Pericardium fibroblast (primary cell): ENCODE measurements around the gene DMAC2L. TPM values are rescaled to one million over a fixed set of nuclear protein-coding genes. Genes with fewer than 3 reads are reported as not detected.

Experiments
- total RNA-seq: library from RNA; depleted of rRNA; stranded (reverse); fragments of >200 nt; gene quantifications from 2 replicates; pipeline ENCODE4 v1.2.3, GENCODE V29; 2015

DMAC2L gene, protein sequence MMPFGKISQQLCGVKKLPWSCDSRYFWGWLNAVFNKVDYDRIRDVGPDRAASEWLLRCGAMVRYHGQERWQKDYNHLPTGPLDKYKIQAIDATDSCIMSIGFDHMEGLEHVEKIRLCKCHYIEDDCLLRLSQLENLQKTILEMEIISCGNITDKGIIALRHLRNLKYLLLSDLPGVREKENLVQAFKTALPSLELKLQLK
- 11.7 and 18.5 TPM in 2 replicates for total RNA-seq

DNA sequence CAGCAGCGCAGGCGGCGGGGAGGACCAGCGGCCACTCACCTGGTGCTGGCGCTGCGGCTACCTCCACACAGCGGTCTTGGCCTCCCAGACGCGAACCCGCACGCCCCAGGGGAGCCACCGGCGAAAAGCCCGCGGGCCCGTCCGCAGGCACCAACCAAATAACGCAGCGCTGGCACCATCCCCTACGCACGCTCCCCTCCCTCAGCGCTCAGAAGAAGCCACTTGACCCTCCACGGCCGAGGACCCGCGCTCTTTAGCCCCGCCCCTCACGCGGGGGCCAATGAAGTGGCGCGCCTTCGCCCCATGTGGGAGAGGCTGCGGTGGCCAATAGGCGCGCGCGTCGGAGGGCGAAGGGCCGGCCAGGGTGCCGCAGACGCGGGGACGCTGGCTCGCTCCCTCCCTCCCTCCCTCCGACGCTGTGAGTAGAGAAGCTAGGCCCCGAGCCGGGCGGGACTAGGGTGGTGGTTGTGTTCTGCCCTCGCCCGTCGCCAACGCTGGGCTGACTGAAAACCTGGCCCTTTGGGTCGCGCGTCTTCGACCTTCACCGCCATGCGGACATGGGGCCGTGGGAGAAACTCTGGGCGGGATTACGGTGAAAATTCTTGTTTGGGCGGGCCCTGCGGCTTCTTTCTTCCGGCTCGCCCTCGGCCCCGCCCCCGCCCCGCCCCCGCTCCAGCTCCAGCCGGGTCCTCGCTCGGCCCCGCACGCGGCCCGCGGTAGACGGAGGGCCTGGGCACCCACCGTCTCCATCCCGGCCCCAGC, at the start of gene DMAC2L, which contains the start of gene L2HGDH:
TSS of gene DMAC2L (plus strand) at position 353 of the 762 bp plus-strand sequence. CDS start 9,164 bp downstream, outside the sequence.
TSS of gene L2HGDH (minus strand) at position 258 of the 762 bp plus-strand sequence. CDS start at position 179, 79 bp downstream.

Other genes starting within 250 kb of the DMAC2L start
- 5.0 and 5.3 TPM in 2 replicates for gene VCPKMT, start 195.8 kb upstream of the DMAC2L start, total RNA-seq
- 10.1 and 15.8 TPM in 2 replicates for gene SOS2, start 80.7 kb upstream of the DMAC2L start, total RNA-seq
- 0.70 and 2.6 TPM in 2 replicates for gene L2HGDH, start 95 bp upstream of the DMAC2L start, total RNA-seq
- 5.1 and 15.8 TPM in 2 replicates for gene CDKL1, start 84.6 kb downstream of the DMAC2L start, total RNA-seq
- gene MAP4K5, start 220.2 kb downstream of the DMAC2L start, total RNA-seq = 45.0 and 69.4 TPM in 2 replicates
- gene ATL1, start 247.8 kb downstream of the DMAC2L start, total RNA-seq = 5.7 and 11.8 TPM in 2 replicates